HG03378 (cell line): ENCODE results near the gene PCSK6.
"Not testable (repeated sequence)": the region's sequence is repeated elsewhere in the genome, so short reads cannot be mapped to it uniquely, and the experiment has no call there.

Experiments
- ATAC-seq: cut with Tn5 transposase; IDR thresholded peaks from one replicate; pipeline ENCODE4 v1.9.1; 2021; ENCODE audit warnings: mild to moderate bottlenecking, moderate library complexity; ENCODE audit not compliant: unreplicated experiment

The PCSK6 gene

DNA sequence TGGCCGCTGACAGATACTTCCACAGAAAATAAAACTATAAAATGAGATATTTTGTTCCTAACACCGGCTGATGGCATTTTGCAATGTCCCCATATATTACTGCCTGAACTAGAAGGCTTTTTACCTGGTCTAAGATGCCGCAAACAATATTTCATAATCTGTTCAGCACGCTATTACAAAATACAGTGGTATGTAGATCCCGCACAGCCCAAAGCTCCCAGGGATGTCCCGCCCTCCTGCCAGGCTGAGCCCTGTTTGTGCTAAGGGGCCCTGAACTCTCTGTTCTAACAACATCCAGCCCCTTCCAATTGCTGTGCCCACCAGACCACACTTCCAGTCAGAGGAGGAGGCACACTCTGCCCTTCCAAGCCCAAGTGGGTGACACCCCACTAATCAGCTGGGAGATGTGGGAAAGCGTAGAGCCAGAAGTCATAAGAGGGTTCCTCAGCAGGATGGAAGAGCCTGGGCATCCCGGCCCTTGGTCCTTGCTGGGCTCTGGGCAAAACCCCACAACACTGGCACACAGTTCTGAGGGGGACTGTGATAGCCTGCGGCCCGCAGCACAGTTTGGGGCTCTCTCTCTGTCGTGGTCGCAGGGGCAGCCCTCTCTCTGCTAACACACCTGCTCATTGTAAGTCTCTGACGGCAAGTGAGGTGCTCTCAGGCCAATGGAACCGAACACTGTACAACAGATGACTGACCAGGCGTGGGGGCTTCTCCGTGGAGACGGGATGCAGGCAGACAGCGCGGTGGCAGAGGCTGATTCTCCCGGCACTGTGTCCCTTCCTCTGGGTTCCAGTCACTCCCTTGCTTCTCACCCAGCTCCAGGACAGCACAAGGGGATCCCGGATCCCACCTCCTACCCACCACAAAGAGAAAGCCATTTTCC, 55.2 kb downstream of the PCSK6 start:
- ATAC-seq, result no peak

DNA sequence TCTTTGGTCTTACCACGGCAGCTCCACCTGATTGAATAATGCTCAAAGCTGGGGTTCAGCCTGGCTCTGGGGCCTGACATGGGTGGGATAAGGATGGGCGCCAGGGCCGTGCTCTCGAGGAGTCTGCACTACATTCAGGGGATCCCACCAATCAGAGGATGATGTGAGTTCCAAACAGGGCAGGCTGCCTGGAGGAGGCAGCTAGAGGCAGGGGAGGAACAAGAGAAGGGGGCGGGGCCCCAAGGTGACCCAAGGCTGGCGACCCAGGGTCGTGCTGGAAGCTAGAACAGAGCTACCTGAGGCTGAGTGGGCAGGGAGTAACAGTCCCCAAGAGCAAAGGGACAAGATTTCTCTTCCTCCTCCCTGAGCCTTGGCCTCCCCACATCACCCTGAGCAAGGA, 56.1 kb downstream of the PCSK6 start:
- ATAC-seq, result no peak

- ATAC-seq, result no peak
Observed at GRCh38 chr15:101432982-101433381, 56.5 kb downstream of the PCSK6 start.

DNA sequence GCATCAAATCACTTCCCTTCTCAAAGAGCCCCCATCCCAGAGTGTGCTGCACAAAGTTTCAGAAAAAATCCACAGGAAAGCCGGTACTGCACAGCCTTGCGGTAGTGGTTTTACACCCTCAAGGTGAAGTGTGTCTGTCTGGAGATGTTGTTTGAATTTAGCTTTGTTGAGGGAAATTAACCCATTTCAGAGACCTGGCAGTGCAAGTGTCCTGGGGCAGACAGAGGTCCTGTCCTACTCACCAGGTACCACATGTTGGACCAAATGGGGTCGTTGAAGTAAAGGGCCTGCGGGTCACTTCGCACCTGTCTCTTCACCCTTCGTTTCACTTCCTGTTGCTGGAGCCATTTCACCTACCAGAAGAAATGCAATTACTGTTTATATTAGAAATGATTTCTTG, 57.8 kb downstream of the PCSK6 start:
- no peak for ATAC-seq

- ATAC-seq, result no peak
Observed at GRCh38 chr15:101431301-101431700, 58.2 kb downstream of the PCSK6 start.

DNA sequence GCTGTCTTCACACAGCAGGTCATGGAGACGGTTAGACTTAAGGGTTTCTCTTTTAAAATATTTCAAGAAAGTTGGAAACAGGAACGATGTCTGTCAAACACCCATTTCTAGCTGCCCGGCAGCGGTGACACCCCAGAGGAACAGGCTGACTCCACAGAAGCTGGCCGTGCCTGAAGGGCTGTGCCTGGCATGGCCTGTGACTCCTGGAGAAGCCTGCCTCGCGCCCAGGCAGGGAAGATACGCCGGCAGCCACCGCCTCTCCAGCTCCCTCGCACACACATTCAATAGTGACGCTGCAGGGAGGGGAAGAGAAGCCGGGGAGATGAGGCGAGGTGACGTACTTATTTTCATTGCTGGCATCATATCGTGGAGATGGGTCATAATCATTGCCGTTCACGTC, 59.9 kb downstream of the PCSK6 start:
- no peak for ATAC-seq

DNA sequence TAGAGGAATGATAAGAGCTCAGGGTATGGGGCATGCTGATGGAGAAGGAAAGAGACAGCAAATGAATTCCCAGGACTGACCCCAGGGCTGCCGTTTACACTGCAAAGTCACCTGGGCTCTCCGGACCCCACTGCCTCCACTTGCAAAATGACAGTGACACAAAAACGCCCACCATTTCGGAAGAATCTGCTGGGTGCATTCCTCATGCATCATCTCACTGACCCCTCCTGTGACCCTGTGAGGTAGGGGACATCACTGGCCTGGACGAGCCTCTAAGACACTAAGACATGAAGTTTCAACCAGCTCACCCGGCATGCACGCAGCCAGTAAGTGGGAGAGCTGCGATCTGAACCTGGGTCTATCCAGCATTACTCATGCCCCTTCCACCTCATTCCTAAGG, 60.3 kb downstream of the PCSK6 start:
- ATAC-seq, result no peak

DNA sequence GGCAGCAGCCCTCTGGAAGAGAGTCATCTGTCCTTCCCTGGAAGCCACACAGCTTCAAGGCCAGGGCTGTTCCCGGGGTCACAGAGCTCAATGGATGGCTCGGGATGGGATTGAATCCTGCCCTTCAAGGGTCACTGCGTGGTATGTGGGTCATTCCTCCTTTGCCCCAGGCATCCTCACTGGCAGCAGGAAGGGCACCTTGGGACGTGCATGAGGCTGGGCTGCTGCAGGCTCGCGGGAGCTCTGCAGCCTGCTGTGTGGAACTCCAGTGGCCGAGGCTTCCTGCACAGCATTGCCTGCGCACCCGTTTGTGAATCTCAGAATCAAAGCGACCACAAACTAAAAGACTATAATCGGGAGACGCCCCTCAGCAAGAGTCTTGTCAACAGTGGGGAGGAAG, 60.7 kb downstream of the PCSK6 start:
- no peak for ATAC-seq

DNA sequence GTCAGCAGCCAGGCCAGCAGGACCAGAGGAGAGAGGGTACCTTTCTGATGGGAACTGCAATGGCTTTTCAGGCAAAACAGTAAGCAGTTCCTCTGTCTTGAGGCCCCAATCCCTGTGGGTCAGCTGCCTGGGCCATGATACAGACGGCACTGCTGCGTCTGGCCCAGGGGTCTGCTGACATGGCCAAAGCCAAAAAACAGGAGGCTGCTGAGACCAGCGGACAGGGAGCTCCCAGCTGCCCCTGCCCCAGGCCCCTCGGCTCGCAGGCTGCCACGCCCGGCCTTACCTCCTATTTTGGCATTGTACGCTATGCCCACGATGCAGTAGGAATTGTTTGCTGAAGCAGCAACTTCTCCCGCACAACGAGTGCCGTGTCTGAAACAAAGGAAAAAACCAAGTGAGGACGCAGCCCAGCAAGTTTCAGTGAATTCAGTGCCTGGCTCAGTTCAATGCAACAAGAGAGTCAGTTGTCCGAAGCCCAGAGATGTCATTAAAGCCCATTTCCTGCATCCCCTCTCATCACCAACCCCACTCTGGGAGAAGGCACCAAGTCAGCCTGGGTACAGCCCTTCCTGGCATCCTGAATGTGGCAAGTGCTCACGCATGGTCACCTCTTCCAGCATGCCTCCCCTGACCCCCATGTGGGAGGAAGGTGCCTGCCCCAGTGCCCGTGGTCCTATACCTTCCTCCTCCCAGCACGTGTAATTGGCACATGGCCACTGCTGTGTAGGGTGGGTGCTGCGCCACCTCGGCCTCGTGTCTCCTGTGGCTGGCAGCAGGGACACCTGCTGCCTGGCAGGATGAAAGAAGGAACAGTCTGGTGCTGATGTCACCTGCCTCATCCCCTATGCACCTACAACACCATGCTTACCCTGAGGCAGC, 61.7 kb downstream of the PCSK6 start:
- ATAC-seq, result no peak

DNA sequence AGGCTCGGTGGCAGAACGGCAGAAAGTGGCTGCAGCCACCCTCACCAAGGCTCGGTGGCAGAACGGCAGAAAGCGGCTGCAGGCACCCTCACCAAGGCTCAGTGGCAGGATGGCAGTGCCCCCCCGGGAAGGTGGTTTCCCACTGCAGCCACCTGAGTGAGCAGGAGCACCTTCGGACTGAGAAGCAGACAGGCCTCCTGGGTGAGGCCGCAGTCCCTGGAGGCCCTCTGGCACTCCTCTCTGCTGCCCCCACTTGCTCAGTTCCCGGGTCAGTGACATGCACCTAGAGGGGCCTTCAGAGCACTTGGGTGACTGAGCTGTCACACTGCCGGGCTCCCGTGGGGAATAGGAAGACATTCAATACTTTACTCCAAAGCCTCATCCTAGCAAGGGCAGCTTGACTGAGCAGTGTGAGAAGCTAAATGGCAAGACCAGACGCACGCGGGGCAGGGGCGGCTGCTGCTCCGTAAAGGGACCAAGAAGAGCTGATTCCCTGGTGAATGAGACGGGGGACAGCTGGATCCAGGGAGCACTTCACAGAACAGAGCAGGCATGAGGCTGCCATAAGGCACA, 62.7 kb downstream of the PCSK6 start:
- no peak for ATAC-seq

DNA sequence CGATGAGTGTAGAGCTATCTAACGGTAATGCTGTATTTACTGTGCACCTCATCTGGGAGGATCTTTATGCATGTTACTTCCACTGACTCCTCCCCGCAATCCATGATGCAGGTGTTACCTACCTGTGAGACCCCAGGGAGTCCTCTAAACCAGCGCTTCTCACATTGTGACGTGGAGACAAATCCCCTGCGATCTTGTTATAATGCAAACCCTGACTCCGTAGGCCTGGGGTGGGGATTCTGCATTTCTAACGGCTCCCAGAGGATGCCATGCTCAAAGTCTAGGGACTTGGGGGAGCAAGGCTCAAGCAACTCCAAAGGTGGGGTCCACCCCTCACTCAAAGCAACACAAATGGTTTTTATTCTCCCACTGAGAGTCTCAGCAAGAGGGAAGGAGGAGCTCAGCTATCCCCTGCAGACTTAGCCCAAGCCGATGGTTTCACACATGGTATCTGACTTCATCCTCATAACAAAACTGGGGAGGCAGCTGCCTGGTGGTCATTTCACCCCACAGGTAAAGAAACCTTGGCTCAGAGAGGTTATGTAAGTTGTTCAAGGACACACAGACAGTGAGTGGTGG, 63.6 kb downstream of the PCSK6 start:
- no peak for ATAC-seq

DNA sequence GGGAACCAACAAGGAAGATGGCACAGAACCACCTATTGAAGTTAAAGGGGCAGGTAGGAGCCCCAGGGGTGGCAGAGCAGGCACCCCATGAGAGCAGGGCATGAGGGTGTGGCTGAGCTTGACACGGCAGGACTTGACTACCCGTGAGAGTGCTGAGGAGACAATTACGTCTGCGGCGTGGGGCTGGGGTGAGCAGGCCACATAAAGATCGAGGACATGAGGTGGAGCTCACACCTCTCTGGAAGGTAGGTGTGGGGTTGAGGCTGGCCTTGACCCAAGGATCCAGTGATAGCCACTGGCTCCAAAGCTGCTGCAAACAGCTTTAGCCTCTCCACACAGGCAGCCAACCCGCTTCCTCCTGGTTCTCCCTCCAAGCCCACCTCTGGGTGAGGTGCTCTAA, 64.5 kb downstream of the PCSK6 start:
- ATAC-seq, result no peak

DNA sequence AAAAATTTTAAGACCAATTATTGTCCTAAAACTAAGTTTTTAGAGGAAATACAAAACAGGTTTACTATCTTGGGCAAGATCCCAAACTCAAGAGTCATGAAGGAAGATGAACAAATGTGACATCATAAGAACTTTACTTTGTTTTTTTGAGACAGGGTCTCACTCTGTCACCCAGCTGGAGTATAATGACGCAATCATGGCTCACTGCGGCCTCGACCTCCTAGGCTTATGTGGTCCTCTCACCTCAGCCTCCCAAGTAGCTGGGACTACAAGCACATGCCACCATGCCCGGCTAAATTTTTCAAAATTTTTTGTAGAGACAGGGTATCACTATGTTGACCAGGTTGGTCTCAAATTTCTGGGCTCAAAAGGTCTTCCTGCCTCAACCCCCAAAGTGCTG, 69.3 kb downstream of the PCSK6 start:
- ATAC-seq, result no peak

DNA sequence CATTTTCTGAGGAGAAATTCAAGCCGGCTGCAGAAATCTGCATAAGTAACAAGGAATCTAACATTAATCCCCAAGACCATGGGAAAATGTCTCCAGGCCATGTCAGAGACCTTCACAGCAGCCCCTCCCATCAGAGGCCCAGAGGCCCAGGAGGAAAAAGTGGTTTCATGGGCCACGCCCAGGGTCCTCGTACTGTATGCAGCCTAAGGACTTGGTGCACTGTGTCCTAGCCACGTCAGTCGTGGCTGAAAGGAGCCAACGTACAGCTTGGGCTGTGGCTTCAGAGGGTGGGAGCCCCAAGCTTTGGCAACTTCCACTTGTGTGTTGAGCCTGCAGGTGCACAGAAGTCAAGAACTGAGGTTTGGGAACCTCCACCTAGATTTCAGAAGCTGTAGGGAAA, 73.0 kb downstream of the PCSK6 start:
- not testable (repeated sequence) for ATAC-seq

GRCh38 chr15:101413239-101413638, 76.3 kb downstream of the PCSK6 start:
- ATAC-seq, result no peak

DNA sequence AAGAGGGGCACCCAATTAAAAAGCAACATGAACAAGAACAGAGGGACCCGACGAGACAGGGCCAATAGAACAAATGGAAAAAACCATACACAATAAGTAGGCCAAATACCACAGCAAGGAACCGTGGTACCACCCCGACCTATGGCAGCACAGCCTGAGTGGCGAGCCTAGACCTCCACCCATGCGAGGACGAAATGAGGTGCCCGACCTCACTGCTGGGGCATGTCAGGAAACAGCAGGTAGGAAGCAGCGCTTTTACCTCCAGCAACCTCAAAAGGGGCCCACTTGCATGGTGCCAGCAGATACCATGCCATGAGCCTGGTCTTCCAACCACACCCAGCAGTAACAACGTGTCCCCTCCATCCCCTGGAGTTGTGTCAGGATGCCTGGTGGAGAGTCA, 77.9 kb downstream of the PCSK6 start:
- no peak for ATAC-seq

DNA sequence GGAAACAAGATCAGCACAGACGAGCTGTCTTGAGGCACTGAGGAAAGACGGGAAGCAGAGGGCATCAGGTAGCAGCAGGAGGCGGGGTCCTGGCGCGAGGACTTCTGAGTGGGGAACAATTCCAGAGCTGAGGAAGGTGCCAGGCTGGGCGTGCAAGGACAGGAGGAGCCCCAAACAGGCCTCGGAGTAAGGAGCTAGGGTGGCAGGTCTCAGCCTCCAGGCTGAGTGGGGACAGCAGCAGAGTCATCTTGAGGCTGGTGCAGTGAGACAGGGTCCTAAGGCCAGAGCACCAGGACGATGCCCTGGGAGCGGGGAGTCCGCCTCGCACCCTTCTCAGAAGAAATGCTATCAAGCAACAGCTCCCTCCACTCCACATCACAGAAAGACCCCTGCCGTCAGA, 78.4 kb downstream of the PCSK6 start:
- no peak for ATAC-seq

DNA sequence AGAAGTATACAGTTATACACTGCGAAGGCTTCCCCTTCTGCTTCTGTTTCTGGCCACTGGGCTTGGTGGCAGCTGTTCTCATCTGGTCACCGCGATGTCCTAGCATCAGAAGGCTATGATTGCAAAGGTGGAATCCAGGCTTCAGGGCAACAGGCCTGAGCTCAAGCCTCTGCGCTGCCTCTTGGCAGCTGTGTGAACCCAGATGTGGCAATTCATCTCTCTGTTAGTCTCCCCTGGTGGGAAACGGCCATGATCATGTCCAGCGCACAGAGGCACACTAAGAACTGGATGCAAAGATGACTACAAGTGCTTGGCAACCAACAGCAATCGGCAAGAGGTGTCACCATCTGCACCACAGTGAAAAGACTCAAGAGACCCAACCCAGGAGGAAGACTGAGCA, 78.9 kb downstream of the PCSK6 start:
- no peak for ATAC-seq

DNA sequence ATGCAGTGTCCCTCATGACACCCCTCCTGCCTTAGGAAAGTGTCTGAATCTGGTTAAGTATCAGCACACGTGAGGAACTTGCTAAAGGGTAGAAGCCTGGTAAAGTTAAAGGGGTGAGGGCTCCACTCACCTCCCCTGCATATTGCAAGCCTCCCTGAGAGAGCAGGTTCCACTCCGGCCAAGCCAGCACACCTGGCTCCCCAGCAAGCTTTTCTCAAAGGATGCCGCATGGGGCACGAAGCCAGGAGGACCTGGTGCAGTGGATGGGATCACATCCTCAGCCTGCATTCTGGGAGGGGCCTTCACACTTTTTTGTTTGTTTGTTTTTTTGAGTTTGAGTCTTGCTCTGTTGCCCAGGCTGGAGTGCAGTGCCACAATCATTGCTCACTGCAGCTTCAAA, 79.9 kb downstream of the PCSK6 start:
- ATAC-seq, result no peak

GRCh38 chr15:101407966-101408775, 81.3 kb downstream of the PCSK6 start:
- ATAC-seq, result no peak
